Right lobe of liver (tissue), 6 donors: ENCODE data around the gene FAXDC2. TPM values are rescaled to one million over a fixed set of nuclear protein-coding genes. Genes with fewer than 3 reads are reported as not detected.
"Not testable (repeated sequence)": the region's sequence is repeated elsewhere in the genome, so short reads cannot be mapped to it uniquely, and the experiment has no call there.

Source experiments
- ATAC-seq, 4 donors: fragments of 200-7000 bp; cut with Tn5 transposase; one replicate each; pipeline ENCODE4 v1.9.1; 2020; ENCODE audit warnings: mild to moderate bottlenecking in 4 of 4, moderate library complexity in 4 of 4
- DNase-seq, 3 donors: peaks; one replicate each; pipeline ENCODE4 v3.0.0-alpha.2; 2020
- H3K27ac ChIP-seq, 3 donors: fragments of 200-600 bp; one replicate each; pipeline ENCODE4 v1.8.0; 2022
- H3K27me3 ChIP-seq, 2 donors: fragments of 200-600 bp; one replicate each; pipeline ENCODE4 v1.8.0; 2022
- H3K36me3 ChIP-seq, 4 donors: fragments of 200-600 bp; sonication (generic) in 1 of 4; one replicate each; pipeline versions ENCODE4 v1.5.1 to v1.8.0; 2017 to 2022; ENCODE audit warnings: control low read depth in 1 of 4
- H3K4me1 ChIP-seq, 4 donors: fragments of 200-600 bp; sonication (generic) in 1 of 4; one replicate each; pipeline versions ENCODE4 v1.5.1 to v1.8.0; 2017 to 2022; ENCODE audit warnings: control low read depth in 1 of 4
- H3K4me3 ChIP-seq, 3 donors: fragments of 200-600 bp; one replicate each; pipeline ENCODE4 v1.8.0; 2022
- H3K9me3 ChIP-seq, 4 donors: fragments of 200-600 bp; sonication (generic) in 1 of 4; one replicate each; pipeline versions ENCODE4 v1.5.1 to v1.8.0; 2017 to 2022; ENCODE audit warnings: control low read depth in 1 of 4
- CTCF ChIP-seq, 4 donors: fragments of 200-600 bp in 3 of 4; fragments of 450-650 bp in 1 of 4; IDR thresholded peaks; one replicate each; pipeline versions ENCODE4 v1.5.1 to v1.8.0; 2016 to 2022; ENCODE audit warnings: antibody characterized with exemption in 4 of 4, mild to moderate bottlenecking in 2 of 4
- POLR2A ChIP-seq: fragments of 450-650 bp; IDR thresholded peaks from one replicate; pipeline ENCODE4 v1.6.1; 2017; ENCODE audit warnings: antibody characterized with exemption, mild to moderate bottlenecking
- WGBS: methylation state at CpG from one replicate; pipeline ENCODE4 v1.1.6; 2018; ENCODE audit warnings: low coverage, low lambda C conversion rate; ENCODE audit not compliant: insufficient coverage; ENCODE audit errors: missing lambda C conversion rate; 5-methylcytosine and 5-hydroxymethylcytosine counted together
- intact Hi-C, 2 donors: fragments of 100-400 bp; cut with DNase I; formaldehyde crosslinking; loops; one replicate each; pipeline versions ENCODE4 v1.11.2 to v1.14.1; 2022
- total RNA-seq, 6 experiments: library from RNA; depleted of rRNA in 2 of 6; stranded (reverse); fragments of >200 nt in 2 of 6; fragmentation: NEBNext Ultra II Directional in 3 of 6; extraction: Animal tissue kit (Norgen Biotek cat#: 25700) in 3 of 6; gene quantifications; one replicate each; pipeline versions ENCODE4 v1.1.0 to v1.2.4, GENCODE V29; 2016 to 2023
- donor health status: DM: no; HTN: yes; CAD: no.
- donor health status: DM: no; HTN: no; CAD: no.
- donor health status: DM: no; HTN: no; CAD: no.
- donor health status: DM: no; HTN: yes; CAD: no.
- donor health status: DM: no; HTN: yes; CAD: no.

FAXDC2 gene
- total RNA-seq, 6 experiments from 2014 or later, result 27.3 to 98.1 (median 53.2) TPM

DNA sequence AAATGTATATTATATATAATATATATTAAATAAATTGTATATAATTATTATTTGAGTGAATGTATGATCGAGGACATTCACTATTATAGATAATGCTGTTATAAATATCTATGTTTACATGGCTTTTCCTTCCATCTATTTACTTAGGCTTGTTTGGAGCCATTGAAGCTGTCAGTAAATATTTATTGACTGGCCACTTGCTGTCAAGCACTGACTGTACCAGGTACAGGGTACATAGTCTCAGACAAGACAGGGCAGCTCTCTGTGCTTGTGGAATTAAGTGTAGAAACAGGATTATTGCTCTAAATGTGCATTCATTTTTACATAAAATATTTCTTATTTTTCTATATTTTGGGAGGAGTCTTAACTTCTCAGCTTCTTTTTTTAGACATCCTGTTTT lies 16.4 kb downstream of the FAXDC2 start:
- Histone ChIP-seq H3K27me3 (no peaks in the 10 kb centered on the region), H3K27ac (peak overlapping the region; percentile 47 to 94 (median 90)), H3K9me3 (no peaks in the 10 kb centered on the region), H3K4me1 (peaks cover 0 to 53% (median 8%) of the 10 kb centered on the region in 4 donors), H3K36me3 (peaks cover 0 to 26% (median 8%) of the 10 kb centered on the region in 4 donors), H3K4me3 (peak overlapping the region in 2 of 3 donors; percentile 59 to 61)
- DNase-seq (peak in 1 of 3 donors; percentile 60), ATAC-seq (peak; percentile 68 to 79 (median 72))
- TF ChIP-seq CTCF (IDR thresholded peaks at IDR 0.05) (no peak), POLR2A (no peak)
- WGBS, result 19% methylated on average over 1 of the region's 1 CpG
- intact Hi-C loops, result no loop called here

DNA sequence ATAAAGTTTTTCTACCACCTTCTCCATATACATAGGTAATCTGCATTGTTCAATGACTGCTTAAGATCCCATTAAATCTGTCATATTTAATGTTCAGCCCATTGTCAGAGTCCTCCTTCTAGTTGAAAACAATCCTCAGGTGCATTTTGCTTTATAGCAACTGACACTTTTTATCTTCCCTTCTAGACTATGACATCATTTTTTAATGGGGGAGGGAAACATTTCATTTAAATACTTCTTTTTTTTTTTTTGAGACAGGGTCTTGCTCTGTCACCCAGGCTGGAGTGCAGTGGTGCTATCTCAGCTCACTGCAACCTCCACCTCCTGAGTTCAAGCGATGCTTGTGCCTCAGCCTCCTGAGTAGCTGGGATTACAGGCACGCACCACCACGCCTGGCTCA lies 17.6 kb downstream of the FAXDC2 start:
- DNase-seq, H3K9me3 ChIP-seq, ATAC-seq, H3K27me3 ChIP-seq, intact Hi-C loops: not testable (repeated sequence)
- Histone ChIP-seq H3K36me3 (peaks cover 0 to 28% (median 10%) of the 10 kb centered on the region in 4 donors), H3K4me3 (peak overlapping the region in 1 of 3 donors; percentile 59), H3K4me1 (peaks cover 0 to 46% (median 5%) of the 10 kb centered on the region in 4 donors), H3K27ac (peak overlapping the region in 1 of 3 donors; percentile 37)
- WGBS, result 100% methylated on average over 1 of the region's 3 CpGs

GRCh38 chr5:154831451-154831850 lies 19.0 kb downstream of the FAXDC2 start:
- TF ChIP-seq POLR2A (no peak), CTCF (IDR thresholded peaks at IDR 0.05) (no peak)
- WGBS, result 91% methylated on average over 3 of the region's 7 CpGs
- no peak overlapping the region for H3K27ac ChIP-seq

GRCh38 chr5:154830596-154830995 lies 19.8 kb downstream of the FAXDC2 start:
- ATAC-seq, result no peak
- intact Hi-C loops, result no loop called here
- 73% methylated on average over 4 of the region's 4 CpGs for WGBS
- no peaks in the 10 kb centered on the region for H3K27me3 ChIP-seq
- TF ChIP-seq CTCF (IDR thresholded peaks at IDR 0.05) (no peak), POLR2A (no peak)
- H3K27ac ChIP-seq, result no peak overlapping the region
- H3K36me3 ChIP-seq, result peaks cover 0 to 41% (median 12%) of the 10 kb centered on the region in 4 donors
- no peaks in the 10 kb centered on the region for H3K9me3 ChIP-seq
- DNase-seq, result no peak
- peaks cover 0 to 24% (median 2%) of the 10 kb centered on the region in 4 donors for H3K4me1 ChIP-seq
- H3K4me3 ChIP-seq, result no peak overlapping the region

More at GRCh38 chr5:154831451-154831850, 19.0 kb downstream of the FAXDC2 start:
- Histone ChIP-seq H3K36me3 (peaks cover 0 to 35% (median 10%) of the 10 kb centered on the region in 4 donors), H3K9me3 (no peaks in the 10 kb centered on the region), H3K27me3 (no peaks in the 10 kb centered on the region), H3K4me1 (peaks cover 0 to 33% (median 4%) of the 10 kb centered on the region in 4 donors), H3K4me3 (no peak overlapping the region)
- ATAC-seq, result no peak
- DNase-seq, result no peak
- intact Hi-C loops, result no loop called here

DNA sequence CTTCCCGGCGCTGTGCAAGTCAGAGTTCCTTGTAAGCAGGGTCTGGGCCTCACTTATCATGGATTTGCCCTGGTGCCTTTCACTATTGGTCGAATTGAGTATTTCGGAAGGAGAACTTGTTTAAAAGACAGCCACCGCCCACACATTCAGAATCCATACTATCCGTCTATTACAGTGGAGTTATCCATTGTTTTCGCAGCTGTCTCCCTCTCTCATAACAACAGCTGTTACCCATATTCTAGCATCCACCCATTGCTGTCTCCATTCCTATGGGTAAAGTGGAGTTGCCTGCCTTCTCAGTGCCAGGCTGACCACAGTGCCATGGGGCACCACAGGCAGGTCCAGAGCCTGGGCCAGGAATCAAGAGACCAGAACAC lies 20.2 kb downstream of the FAXDC2 start:
- no peak for ATAC-seq
- no peak for TF ChIP-seq POLR2A
- no peak for TF ChIP-seq CTCF (IDR thresholded peaks at IDR 0.05)
- intact Hi-C loops, result no loop called here
- Histone ChIP-seq H3K4me1 (peaks cover 0 to 21% (median 0%) of the 10 kb centered on the region in 4 donors), H3K36me3 (peaks cover 0 to 41% (median 12%) of the 10 kb centered on the region in 4 donors), H3K9me3 (no peaks in the 10 kb centered on the region), H3K27me3 (no peaks in the 10 kb centered on the region), H3K4me3 (no peak overlapping the region), H3K27ac (no peak overlapping the region)
- 91% methylated on average over 6 of the region's 7 CpGs for WGBS
- no peak for DNase-seq
